Urothelium cell line (cell line): ENCODE data around the gene ZNF236.
"Not testable (repeated sequence)": the region's sequence is repeated elsewhere in the genome, so short reads cannot be mapped to it uniquely, and the experiment has no call there.

Experiments
- DNase-seq: peaks from one replicate; pipeline ENCODE4 v3.0.0; 2011; ENCODE audit warnings: low spot score, mixed read lengths
- FAIRE-seq: peaks from 2 replicates; lab custom pipeline; 2011; peaks lifted over from hg19 to GRCh38; lab: Jason Lieb, UNC

Gene ZNF236

GRCh38 chr18:77017355-77017754 lies 195.0 kb downstream of the ZNF236 start:
- no peak for DNase-seq
- FAIRE-seq: no peak

DNA sequence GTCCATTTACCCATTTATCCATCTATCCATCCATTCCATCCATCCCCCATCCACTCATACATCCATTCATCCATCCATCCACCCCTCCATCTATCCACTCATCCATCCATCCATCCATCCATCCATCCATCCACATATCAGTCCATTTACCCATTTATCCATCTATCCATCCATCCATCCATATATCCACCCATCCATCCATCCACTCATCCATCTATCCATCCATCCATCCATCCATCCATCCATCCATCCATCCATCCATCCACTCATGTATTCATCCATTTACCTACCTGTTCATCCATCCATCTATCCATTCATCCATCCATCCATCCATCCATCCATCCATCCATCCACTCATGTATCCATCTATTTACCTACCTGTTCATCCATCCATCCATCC lies 196.3 kb downstream of the ZNF236 start:
- peak; percentile 85 for FAIRE-seq
- not testable (repeated sequence) for DNase-seq

DNA sequence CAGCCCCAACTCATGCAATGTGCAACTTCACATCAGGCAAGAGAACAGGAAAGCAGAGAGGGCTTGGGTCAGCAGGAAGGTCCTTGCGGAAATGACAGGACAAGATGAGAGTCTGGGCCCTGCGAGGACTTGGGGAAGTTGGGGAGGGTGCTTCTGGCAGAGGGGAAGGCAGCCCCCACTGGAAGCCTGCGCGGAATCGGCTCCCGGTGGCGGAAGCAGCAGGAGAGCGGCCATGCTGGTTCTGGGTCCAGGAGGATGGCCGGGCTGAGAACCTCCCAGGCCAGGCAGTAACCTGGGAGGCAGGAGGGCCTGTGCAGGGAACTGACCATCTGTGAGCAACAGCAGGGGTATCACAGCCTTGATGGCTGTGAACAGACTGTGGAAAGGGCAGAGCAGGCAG lies 197.3 kb downstream of the ZNF236 start:
- no peak for DNase-seq
- FAIRE-seq: no peak
